ENCODE data around the gene GRK1. TPM values are rescaled to one million over a fixed set of nuclear protein-coding genes. Genes with fewer than 3 reads are reported as not detected.
A peak's percentile ranks its signal among the peaks of the same experiment; 100 is the strongest.

GRK1 gene
- total and polyA plus RNA-seq, 10 donors = not detected

GRCh38 chr13:113726961-113727411 is 60.0 kb downstream of the GRK1 start:
- no peak for TF ChIP-seq POLR2AphosphoS5 (IDR thresholded peaks at IDR 0.05)
- Histone ChIP-seq H3K4me3 (no peak overlapping the region), H3K36me3 (no peaks in the 10 kb centered on the region), H3K4me1 (peaks cover 0 to 24% (median 8%) of the 10 kb centered on the region in 6 donors), H3K27ac (peak overlapping the region in 1 of 8 donors; percentile 55), H3K9me3 (peaks cover 0 to 23% (median 4%) of the 10 kb centered on the region in 8 donors), H3K27me3 (replicated peaks in 1 of 7) (peaks cover 0 to 32% (median 5%) of the 10 kb centered on the region in 7 donors)
- WGBS, 5 donors = 76 to 89% (median 87%) methylated on average over 8 to 10 of the region's 10 CpGs
- DNase-seq = peak; percentile 86
- intact Hi-C loops (cut with DNase I; ENCODE audit: low total_unique reads) = no loop called here

DNA sequence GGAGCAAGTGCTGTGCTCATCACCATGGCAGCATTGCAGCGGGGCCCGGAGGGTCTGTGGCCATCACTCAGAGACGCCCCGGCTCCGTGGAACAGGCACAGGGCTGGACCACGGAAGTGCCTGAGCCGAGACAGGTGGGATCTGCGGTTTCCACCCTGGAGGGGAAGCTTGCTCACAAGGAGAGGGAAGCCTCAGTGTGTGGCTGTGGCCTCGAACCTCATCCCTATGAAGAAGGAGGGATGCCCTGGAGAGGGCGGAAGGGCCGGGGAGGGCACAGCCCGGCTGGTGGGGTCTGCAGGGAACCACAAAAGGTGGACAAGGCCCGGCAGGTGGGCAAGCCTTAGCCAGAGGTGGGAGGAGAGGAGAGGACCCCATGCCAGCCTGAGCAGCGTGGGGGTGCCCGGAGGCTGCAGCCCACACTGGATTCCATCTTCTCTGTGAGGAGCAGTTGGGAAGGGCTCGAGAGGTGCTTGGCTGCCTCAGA is 61.6 kb downstream of the GRK1 start:
- Histone ChIP-seq H3K27me3 (replicated peaks in 1 of 7) (peaks cover 0 to 32% (median 5%) of the 10 kb centered on the region in 7 donors), H3K9me3 (peaks cover 0 to 23% (median 4%) of the 10 kb centered on the region in 8 donors), H3K27ac (no peak overlapping the region), H3K4me1 (peaks cover 0 to 34% (median 8%) of the 10 kb centered on the region in 6 donors), H3K36me3 (no peaks in the 10 kb centered on the region), H3K4me3 (no peak overlapping the region)
- TF ChIP-seq CTCF (IDR thresholded peaks at IDR 0.05 in 8 of 11, conservative IDR thresholded peaks at IDR 0.05 in 3 of 11) (no peak), POLR2AphosphoS5 (IDR thresholded peaks at IDR 0.05) (no peak), POLR2A (IDR thresholded peaks at IDR 0.05) (no peak)
- intact Hi-C loops (cut with DNase I; ENCODE audit: low total_unique reads) = no loop called here
- 88 to 92% (median 91%) methylated on average over 16 of the region's 16 CpGs for WGBS, 5 donors
- DNase-seq = peak; percentile 73

GRCh38 chr13:113729187-113730019 is 62.4 kb downstream of the GRK1 start:
- intact Hi-C loops (cut with DNase I; ENCODE audit: low total_unique reads) = no loop called here
- peaks cover 0 to 23% (median 4%) of the 10 kb centered on the region in 8 donors for H3K9me3 ChIP-seq
- H3K27me3 ChIP-seq (replicated peaks in 1 of 7) = peaks cover 0 to 32% (median 5%) of the 10 kb centered on the region in 7 donors
- DNase-seq = peak; percentile 73
- 51 to 72% (median 63%) methylated on average over 31 to 34 of the region's 34 CpGs for WGBS, 5 donors
- H3K4me3 ChIP-seq = no peak overlapping the region
- no peak for TF ChIP-seq POLR2A (IDR thresholded peaks at IDR 0.05)
- no peak for TF ChIP-seq CTCF (IDR thresholded peaks at IDR 0.05 in 8 of 11, conservative IDR thresholded peaks at IDR 0.05 in 3 of 11)
- TF ChIP-seq POLR2AphosphoS5 (IDR thresholded peaks at IDR 0.05) = no peak
- no peaks in the 10 kb centered on the region for H3K36me3 ChIP-seq
- no peak overlapping the region for H3K27ac ChIP-seq
- H3K4me1 ChIP-seq = peaks cover 0 to 27% (median 6%) of the 10 kb centered on the region in 6 donors

- Histone ChIP-seq H3K4me3 (no peak overlapping the region), H3K27me3 (replicated peaks in 1 of 7) (peaks cover 0 to 32% (median 5%) of the 10 kb centered on the region in 7 donors), H3K27ac (no peak overlapping the region), H3K9me3 (peaks cover 0 to 23% (median 4%) of the 10 kb centered on the region in 8 donors), H3K4me1 (peaks cover 0 to 20% (median 0%) of the 10 kb centered on the region in 6 donors), H3K36me3 (no peaks in the 10 kb centered on the region)
- no peak for TF ChIP-seq POLR2A (IDR thresholded peaks at IDR 0.05)
- TF ChIP-seq CTCF (IDR thresholded peaks at IDR 0.05 in 8 of 11, conservative IDR thresholded peaks at IDR 0.05 in 3 of 11) = no peak
- no peak for TF ChIP-seq POLR2AphosphoS5 (IDR thresholded peaks at IDR 0.05)
- 35 to 68% (median 59%) methylated on average over 12 to 21 of the region's 21 CpGs for WGBS, 5 donors
- peak; percentile 66 for DNase-seq
- intact Hi-C loops (cut with DNase I; ENCODE audit: low total_unique reads) = no loop called here
These were observed 63.3 kb downstream of the GRK1 start for GRCh38 chr13:113730258-113730691.
